Sigmoid colon (tissue), 7 donors: ENCODE measurements around the gene LRFN3. TPM values are rescaled to one million over a fixed set of nuclear protein-coding genes. Genes with fewer than 3 reads are reported as not detected.
"Not testable (repeated sequence)": the region's sequence is repeated elsewhere in the genome, so short reads cannot be mapped to it uniquely, and the experiment has no call there.

ENCODE experiments used
- DNase-seq: peaks from one replicate; pipeline ENCODE4 v3.0.0-alpha.2; 2019
- H3K27ac ChIP-seq, 4 donors: fragments of 200-600 bp; sonication (generic); one replicate each; pipeline ENCODE4 v1.5.1; 2016 to 2019; ENCODE audit warnings: mild to moderate bottlenecking in 1 of 4
- H3K27me3 ChIP-seq, 3 donors: fragments of 200-600 bp; sonication (generic); one replicate each; pipeline ENCODE4 v1.5.1; 2019; ENCODE audit warnings: mild to moderate bottlenecking in 1 of 3
- H3K36me3 ChIP-seq, 4 donors: fragments of 200-600 bp; sonication (generic); one replicate each; pipeline ENCODE4 v1.5.1; 2016 to 2019
- H3K4me1 ChIP-seq, 4 donors: fragments of 200-600 bp; sonication (generic); one replicate each; pipeline ENCODE4 v1.5.1; 2017 to 2019
- H3K4me3 ChIP-seq, 4 donors: fragments of 200-600 bp; sonication (generic); one replicate each; pipeline ENCODE4 v1.5.1; 2017 to 2019; ENCODE audit warnings: mild to moderate bottlenecking in 2 of 4, moderate library complexity in 1 of 4
- H3K9me3 ChIP-seq, 4 donors: fragments of 200-600 bp in 3 of 4; sonication (generic) in 3 of 4; one replicate each; pipeline versions ENCODE4 v1.5.1 to v1.6.1; 2013 to 2019
- EP300 ChIP-seq, 4 donors: sonication (generic); formaldehyde crosslinking; IDR thresholded peaks; one replicate each; pipeline ENCODE4 v1.6.1; 2017; ENCODE audit warnings: antibody characterized with exemption in 4 of 4
- POLR2A ChIP-seq, 2 donors: fragments of 450-650 bp; IDR thresholded peaks; one replicate each; pipeline ENCODE4 v1.6.1; 2016; ENCODE audit warnings: antibody characterized with exemption in 2 of 2, mild to moderate bottlenecking in 2 of 2, moderate library complexity in 2 of 2
- POLR2AphosphoS5 ChIP-seq, 4 donors: sonication (generic); formaldehyde crosslinking; IDR thresholded peaks; one replicate each; pipeline ENCODE4 v1.6.1; 2017; ENCODE audit warnings: antibody characterized with exemption in 4 of 4
- WGBS, 2 donors: extraction: QIAGEN DNeasy Blood & Tissue Kit; methylation state at CpG; one replicate each; pipeline ENCODE4 v1.1.7; 2013; 5-methylcytosine and 5-hydroxymethylcytosine counted together
- intact Hi-C: fragments of 100-400 bp; cut with DNase I; formaldehyde crosslinking; loops from one replicate; pipeline ENCODE4 v1.15.1; 2023
- polyA plus RNA-seq, 3 donors: library from polyadenylated mRNA; stranded (reverse); fragments of 200-250 nt; gene quantifications; one replicate each; pipeline ENCODE4 v1.2.3, GENCODE V29; 2013
- total RNA-seq, 4 donors: library from RNA; depleted of rRNA; stranded (reverse); fragments of >200 nt; gene quantifications; one replicate each; pipeline ENCODE4 v1.1.0, GENCODE V29; 2016
- TF ChIP-seq, protein P1 (sequence below), 4 experiments: fragments of 450-650 bp in 3 of 4; fragments of 200-600 bp in 1 of 4; IDR thresholded peaks; one replicate each; pipeline ENCODE4 v1.5.1; 2016 to 2019; ENCODE audit warnings: antibody characterized with exemption in 4 of 4, mild to moderate bottlenecking in 3 of 4, moderate library complexity in 2 of 4
- donor health status: healthy with polysubstance abuse.
- donor health status: Bipolar disorder and iron deficiency.
- donor health status: healthy.

The LRFN3 gene
- total and polyA plus RNA-seq, 7 donors = 4.6 to 9.7 (median 6.4) TPM

DNA sequence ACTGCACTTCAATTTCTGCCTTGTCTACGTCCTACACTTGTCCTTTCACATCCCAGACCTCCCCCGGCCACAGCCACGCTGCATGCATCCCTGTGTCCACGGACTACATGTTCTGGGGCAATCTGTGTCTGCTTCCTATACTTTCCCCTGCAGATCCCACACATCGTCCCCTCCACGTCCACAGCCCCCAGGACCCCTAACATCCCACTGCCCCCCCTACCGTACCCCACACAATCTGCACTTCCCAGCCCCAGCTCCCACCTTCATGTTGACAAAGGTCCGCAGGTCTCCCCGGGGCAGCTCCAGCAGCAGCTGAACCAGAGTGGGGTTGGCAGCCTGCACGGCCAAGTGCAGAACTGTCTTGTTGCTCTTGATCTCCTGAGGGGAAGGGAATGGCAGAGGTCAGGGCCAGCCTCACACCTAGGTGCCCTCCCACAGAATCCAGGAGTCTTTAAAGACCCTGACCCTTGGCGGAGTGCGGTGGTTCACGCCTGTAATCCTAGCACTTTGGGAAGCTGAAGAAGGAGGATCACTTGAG, 46.0 kb upstream of the LRFN3 start:
- Histone ChIP-seq H3K27ac (no peak overlapping the region), H3K9me3 (no peaks in the 10 kb centered on the region), H3K4me1 (no peaks in the 10 kb centered on the region), H3K27me3 (no peaks in the 10 kb centered on the region), H3K4me3 (no peak overlapping the region), H3K36me3 (peaks cover 13 to 75% (median 41%) of the 10 kb centered on the region in 4 donors)
- no peak for DNase-seq
- WGBS, 2 donors = 95 to 96% methylated on average over 13 of the region's 13 CpGs
- intact Hi-C loops = no loop called here
- TF ChIP-seq POLR2AphosphoS5 (IDR thresholded peaks at IDR 0.05) = no peak
- TF ChIP-seq EP300 (IDR thresholded peaks at IDR 0.05) = no peak
- no peak for TF ChIP-seq POLR2A (IDR thresholded peaks at IDR 0.05)
- TF ChIP-seq, protein P1, sequence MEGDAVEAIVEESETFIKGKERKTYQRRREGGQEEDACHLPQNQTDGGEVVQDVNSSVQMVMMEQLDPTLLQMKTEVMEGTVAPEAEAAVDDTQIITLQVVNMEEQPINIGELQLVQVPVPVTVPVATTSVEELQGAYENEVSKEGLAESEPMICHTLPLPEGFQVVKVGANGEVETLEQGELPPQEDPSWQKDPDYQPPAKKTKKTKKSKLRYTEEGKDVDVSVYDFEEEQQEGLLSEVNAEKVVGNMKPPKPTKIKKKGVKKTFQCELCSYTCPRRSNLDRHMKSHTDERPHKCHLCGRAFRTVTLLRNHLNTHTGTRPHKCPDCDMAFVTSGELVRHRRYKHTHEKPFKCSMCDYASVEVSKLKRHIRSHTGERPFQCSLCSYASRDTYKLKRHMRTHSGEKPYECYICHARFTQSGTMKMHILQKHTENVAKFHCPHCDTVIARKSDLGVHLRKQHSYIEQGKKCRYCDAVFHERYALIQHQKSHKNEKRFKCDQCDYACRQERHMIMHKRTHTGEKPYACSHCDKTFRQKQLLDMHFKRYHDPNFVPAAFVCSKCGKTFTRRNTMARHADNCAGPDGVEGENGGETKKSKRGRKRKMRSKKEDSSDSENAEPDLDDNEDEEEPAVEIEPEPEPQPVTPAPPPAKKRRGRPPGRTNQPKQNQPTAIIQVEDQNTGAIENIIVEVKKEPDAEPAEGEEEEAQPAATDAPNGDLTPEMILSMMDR (IDR thresholded peaks at IDR 0.05) = no peak

DNA sequence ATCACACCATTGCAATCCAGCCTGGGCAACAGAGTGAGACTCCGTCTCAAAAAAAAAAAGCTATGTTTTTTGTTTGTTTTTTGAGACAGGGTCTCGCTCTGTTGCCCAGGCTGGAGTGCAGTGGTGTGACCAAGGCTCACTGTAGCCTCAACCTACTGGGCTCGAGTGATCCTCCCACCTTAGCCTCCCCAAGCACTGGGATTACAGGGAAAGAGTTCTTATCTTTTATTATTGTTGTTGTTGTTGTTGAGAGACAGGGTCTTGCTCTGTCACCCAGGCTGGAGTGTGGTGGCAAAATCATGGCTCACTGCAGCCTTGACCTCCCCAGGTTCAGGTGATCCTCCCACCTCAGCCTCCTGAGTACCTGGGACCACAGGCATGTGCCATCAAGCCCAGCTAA, 44.4 kb upstream of the LRFN3 start:
- H3K4me1 ChIP-seq, H3K27me3 ChIP-seq, H3K9me3 ChIP-seq, intact Hi-C loops, H3K27ac ChIP-seq, DNase-seq, H3K4me3 ChIP-seq: not testable (repeated sequence)
- H3K36me3 ChIP-seq = peaks cover 13 to 91% (median 53%) of the 10 kb centered on the region in 4 donors
- WGBS, 2 donors = 94 to 95% methylated on average over 3 of the region's 3 CpGs

DNA sequence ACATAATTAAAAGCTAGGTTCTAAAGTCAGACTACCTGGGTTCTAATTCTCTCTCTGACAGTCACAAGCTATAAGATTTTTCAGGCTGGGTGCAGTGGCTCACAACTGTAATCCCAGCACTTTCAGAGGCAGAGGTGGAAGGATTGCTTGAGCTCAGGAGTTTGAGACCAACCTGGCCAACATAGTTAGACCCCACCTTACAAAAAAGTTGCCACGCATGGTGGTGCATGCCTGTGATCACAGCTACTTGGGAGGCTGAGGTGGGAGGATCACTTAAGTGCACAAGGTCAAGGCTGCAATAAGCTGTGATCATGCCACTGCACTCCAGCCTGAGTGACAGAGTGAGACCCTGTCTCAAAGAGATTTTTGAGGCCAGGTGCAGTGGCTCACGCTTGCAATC, 41.8 kb upstream of the LRFN3 start:
- H3K36me3 ChIP-seq = peaks cover 6 to 78% (median 39%) of the 10 kb centered on the region in 4 donors
- DNase-seq = no peak
- 95 to 98% methylated on average over 2 of the region's 2 CpGs for WGBS, 2 donors
- intact Hi-C loops = no loop called here
- no peaks in the 10 kb centered on the region for H3K27me3 ChIP-seq
- TF ChIP-seq EP300 (IDR thresholded peaks at IDR 0.05) = no peak
- no peak for TF ChIP-seq POLR2A (IDR thresholded peaks at IDR 0.05)
- no peak for TF ChIP-seq POLR2AphosphoS5 (IDR thresholded peaks at IDR 0.05)
- TF ChIP-seq, protein P1 (IDR thresholded peaks at IDR 0.05) = no peak
- H3K9me3 ChIP-seq = no peaks in the 10 kb centered on the region
- peaks cover 0 to 17% (median 15%) of the 10 kb centered on the region in 4 donors for H3K4me1 ChIP-seq
- no peak overlapping the region for H3K27ac ChIP-seq
- H3K4me3 ChIP-seq = no peak overlapping the region

DNA sequence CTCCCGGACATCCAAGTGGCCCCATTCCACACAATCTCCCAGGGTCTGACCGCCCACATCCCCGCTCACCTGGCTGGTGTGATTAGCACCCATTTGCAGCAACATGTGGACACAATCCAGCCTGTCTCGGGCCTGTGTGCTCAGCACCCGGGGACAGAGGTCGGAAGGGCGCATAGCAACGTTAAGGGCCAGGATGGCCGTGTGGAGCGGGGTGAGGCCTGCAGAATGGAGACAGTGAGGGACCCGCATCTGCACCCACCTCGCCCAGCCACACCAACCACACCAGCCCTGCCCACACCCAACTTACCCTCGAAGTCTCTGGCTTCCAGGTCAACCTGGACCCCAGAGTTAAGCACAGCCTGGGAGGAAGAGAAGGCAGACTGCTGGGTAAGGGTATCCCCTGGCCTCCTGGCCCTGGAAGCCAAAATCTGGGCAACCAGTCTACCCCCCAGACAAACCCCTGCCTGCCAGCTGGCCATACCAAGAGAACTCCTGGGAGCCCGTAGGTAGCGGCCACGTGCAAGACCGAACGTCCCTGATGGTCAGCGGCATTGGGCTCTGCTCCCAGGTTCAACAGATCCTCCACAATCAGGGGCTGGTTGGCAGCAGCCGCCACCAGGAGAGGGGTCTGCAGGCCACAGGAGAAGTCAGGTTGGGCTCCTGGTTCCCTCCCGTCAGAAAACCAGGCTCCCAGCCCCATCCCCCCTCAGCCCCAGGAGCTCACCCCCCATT, 40.1 kb upstream of the LRFN3 start:
- intact Hi-C loops = loop anchor here (5.0 kb wide), 2 partner anchors 119 to 249 kb away; partner anchors contain the start of genes ARHGAP33 and COX6B1
- TF ChIP-seq POLR2A (IDR thresholded peaks at IDR 0.05) (no peak), EP300 (IDR thresholded peaks at IDR 0.05) (no peak), POLR2AphosphoS5 (IDR thresholded peaks at IDR 0.05) (no peak)
- TF ChIP-seq, protein P1 (IDR thresholded peaks at IDR 0.05) = no peak
- no peaks in the 10 kb centered on the region for H3K27me3 ChIP-seq
- 93 to 94% methylated on average over 21 of the region's 21 CpGs for WGBS, 2 donors
- H3K27ac ChIP-seq = no peak overlapping the region
- DNase-seq = no peak
- H3K4me1 ChIP-seq = peaks cover 0 to 21% (median 18%) of the 10 kb centered on the region in 4 donors
- H3K9me3 ChIP-seq = no peaks in the 10 kb centered on the region
- H3K4me3 ChIP-seq = no peak overlapping the region
- peaks cover 0 to 60% (median 28%) of the 10 kb centered on the region in 4 donors for H3K36me3 ChIP-seq

DNA sequence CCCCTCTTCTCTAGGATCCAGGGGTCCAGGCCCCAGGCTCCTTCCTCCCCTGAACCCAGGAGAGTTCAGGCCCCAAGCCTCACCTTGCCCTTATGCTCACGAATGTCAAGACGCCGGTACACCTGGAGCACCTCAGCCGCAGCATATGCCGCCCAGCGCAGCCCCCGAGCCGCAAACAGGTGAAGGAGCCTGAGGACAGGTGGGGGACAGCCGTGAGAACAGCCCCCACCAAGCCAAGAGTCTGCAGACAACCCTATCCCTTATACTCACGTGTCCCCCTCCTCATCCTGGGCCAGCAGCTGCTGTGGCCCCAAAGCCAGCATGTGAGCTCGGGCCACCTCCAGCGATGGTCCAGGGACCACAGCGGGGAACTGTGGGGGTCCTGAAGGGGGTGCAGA, 39.5 kb upstream of the LRFN3 start:
- TF ChIP-seq, protein P1 (IDR thresholded peaks at IDR 0.05) = no peak
- no peak for TF ChIP-seq POLR2AphosphoS5 (IDR thresholded peaks at IDR 0.05)
- TF ChIP-seq POLR2A (IDR thresholded peaks at IDR 0.05) = no peak
- TF ChIP-seq EP300 (IDR thresholded peaks at IDR 0.05) = no peak
- intact Hi-C loops = loop anchor here (5.0 kb wide), 2 partner anchors 119 to 249 kb away; partner anchors contain the start of genes ARHGAP33 and COX6B1
- DNase-seq = no peak
- H3K27me3 ChIP-seq = no peaks in the 10 kb centered on the region
- no peak overlapping the region for H3K27ac ChIP-seq
- WGBS, 2 donors = 94 to 95% methylated on average over 13 of the region's 13 CpGs
- peaks cover 0 to 26% (median 22%) of the 10 kb centered on the region in 4 donors for H3K4me1 ChIP-seq
- peaks cover 0 to 59% (median 26%) of the 10 kb centered on the region in 4 donors for H3K36me3 ChIP-seq
- H3K9me3 ChIP-seq = no peaks in the 10 kb centered on the region
- H3K4me3 ChIP-seq = no peak overlapping the region
